ENCODE data around the gene NTRK1. TPM values are rescaled to one million over a fixed set of nuclear protein-coding genes. Genes with fewer than 3 reads are reported as not detected.
A peak's percentile ranks its signal among the peaks of the same experiment; 100 is the strongest.

The NTRK1 gene
- total RNA-seq, 1 donor from 2014 or later: not detected

DNA sequence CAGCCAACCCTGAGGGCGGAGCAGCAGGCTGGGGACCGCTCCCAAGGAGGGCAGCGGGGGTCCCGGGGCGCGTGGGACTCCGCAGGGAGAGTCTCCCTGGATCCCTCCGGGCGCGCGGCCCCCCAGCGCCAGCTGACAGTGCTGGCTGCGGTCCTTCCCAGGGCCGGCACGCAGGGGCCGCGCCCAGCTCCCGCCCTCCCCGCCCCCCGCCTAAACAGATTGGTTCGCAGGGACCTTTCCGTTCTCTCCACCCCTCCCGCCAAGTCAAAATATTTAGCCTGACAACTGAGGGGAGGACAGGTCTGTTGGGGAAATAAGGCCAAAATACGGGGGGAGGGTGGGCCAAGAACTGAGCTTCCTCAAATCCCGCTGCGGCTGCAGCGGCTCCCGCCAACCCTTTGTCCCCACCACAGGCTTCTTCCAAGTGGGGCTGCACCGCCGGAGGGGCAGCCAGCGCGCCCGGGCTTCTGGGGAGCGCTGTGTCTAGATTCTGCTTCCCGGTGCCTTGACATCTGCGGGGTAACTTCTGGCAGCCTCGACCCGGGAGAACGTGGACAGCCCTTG lies 1.6 kb upstream of the NTRK1 start, which contains the start of gene INSRR:
Gene INSRR, minus strand, starts transcription at position 159 of the 564 bp plus-strand sequence. CDS start 496 bp downstream, outside the sequence.
- DNase-seq: peak; percentile 8

DNA sequence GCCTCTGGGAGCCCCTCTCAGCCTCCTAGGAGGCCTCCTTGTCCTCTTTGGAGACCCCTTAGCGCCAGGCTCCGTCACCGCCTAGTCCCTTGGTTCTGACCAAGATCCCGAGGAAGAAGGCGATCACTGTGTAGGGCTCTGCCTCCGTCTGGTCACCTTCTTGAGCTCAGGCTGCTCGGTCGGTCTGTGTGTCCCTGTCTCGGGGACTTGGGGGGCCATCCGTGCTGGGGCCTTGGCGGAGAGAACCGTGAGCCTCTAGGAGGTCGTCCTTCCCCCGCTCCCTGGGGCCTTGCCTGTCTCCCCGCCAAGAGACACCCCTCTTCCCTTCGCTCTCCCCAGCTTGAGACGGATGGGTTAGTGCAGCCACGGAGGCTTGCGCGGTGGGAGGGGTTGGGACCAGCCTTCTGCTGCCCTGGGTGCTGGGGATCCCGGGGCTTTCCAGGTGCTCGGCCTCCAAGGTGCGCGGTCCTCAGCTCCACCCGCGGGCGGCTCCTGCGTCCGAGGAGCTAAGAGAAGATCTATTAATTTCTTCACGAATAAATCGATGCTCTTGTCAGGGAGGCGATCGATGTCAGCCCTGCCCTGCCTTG lies 1.0 kb upstream of the NTRK1 start:
- peak; percentile 46 for DNase-seq

- peak; percentile 63 for DNase-seq
Observed at GRCh38 chr1:156860113-156860627, 495 bp upstream of the NTRK1 start.

GRCh38 chr1:156862584-156862983 lies 1.9 kb downstream of the NTRK1 start:
- no peak for DNase-seq

DNA sequence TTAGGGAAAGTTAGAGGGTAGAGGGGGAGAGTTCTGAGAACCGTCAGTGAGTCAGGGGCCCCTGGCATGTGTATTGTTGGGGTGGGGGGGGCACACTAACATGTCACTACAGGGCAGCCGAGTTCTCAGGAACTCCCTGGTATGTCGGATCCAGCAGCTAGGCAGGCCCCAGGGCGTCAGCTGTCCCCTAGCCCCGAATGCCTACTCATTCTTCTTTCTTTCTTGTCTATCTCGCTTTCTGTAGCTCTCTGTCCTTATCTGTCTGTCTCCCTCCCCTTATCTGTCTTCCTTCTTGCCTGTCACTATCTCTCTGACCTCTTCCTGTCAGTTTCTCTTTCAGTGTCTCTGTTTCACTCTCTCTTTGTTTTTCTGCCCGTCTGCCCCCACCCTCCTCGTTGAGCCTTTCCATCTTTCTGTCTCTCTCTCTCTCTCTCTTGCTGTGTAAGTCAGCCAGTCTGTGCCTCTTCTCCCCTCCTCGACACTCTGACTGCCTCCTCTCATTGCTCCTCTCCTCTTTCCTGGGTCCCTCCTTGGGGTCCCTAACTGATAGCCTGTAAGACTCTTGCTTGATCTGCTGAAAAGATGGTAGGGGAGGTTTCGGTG lies 2.4 kb downstream of the NTRK1 start:
- no peak for DNase-seq

DNA sequence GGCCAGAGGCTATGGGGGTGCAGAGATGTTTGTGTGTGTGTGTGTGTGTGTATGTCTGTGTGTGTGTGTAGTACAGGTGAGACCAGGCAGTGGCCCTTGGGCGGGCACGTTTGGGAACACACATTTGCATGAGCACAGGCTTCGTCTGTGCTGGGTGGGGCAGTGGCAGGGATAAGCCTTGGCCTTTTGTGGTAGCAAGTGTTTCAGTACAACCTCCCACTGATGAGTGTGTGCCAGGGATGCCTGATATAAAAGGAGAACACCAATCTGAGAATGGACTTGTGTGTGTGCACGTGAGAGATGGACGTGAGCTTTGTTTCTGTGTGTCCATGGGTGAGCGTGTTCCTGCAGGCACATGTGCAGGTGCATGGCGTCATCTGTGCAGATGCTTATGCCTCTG lies 3.0 kb downstream of the NTRK1 start:
- DNase-seq: no peak

DNA sequence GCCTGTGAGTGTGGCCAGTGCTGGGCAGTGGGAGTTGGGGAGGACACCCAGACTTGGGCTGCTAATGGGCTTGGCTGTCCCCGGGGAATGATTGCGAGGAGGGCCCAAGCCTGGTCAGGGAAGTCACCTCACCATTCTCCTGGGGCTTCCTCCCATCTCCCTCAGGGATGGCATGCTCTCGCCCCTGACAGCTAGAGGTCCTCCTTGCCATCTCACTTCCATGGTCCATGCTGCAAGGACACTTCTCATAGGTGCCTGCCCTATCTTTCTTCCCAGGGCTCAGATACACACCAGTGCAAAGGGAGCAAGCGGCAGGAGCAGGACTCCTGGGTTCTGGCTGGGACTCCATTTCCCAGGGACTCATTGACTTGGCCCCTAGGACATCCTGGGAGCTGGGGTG lies 4.1 kb downstream of the NTRK1 start:
- DNase-seq: no peak

- DNase-seq: no peak
Observed at GRCh38 chr1:156865258-156865657, 4.6 kb downstream of the NTRK1 start.

- no peak for DNase-seq
Observed at GRCh38 chr1:156865865-156866248, 5.2 kb downstream of the NTRK1 start.

GRCh38 chr1:156866249-156866909 lies 5.7 kb downstream of the NTRK1 start:
- no peak for DNase-seq

GRCh38 chr1:156868341-156868740 lies 7.7 kb downstream of the NTRK1 start:
- no peak for DNase-seq

DNA sequence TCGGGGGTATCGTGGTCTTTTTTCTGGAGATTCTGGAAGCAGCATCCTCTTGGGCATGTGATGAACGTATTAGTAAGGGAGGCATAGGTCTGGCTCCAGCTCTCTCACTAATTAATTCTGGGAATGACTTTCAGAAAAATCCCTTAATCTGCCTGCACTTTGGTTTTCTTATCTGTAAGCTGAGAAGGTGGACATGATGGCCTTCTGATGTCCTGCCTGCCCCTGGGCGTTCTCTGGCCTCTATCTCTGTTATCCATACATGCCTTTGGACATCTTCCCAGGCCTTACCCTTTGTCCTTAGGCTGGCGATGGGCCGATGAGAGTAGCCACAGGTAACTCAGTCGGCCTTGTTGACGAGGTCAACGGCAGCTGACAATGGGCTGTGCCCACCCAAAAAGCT lies 8.8 kb downstream of the NTRK1 start:
- no peak for DNase-seq

DNA sequence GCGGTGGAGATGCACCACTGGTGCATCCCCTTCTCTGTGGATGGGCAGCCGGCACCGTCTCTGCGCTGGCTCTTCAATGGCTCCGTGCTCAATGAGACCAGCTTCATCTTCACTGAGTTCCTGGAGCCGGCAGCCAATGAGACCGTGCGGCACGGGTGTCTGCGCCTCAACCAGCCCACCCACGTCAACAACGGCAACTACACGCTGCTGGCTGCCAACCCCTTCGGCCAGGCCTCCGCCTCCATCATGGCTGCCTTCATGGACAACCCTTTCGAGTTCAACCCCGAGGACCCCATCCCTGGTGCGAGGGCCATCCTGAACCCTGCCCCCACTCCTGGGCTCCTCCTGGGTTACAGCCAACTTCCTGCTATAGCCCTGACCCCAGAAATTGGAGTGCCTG lies 13.0 kb downstream of the NTRK1 start:
- DNase-seq: no peak

- DNase-seq: no peak
Observed at GRCh38 chr1:156874142-156874541, 13.5 kb downstream of the NTRK1 start.

- DNase-seq: no peak
Observed at GRCh38 chr1:156874572-156875340, 14.1 kb downstream of the NTRK1 start.

GRCh38 chr1:156875341-156875615 lies 14.6 kb downstream of the NTRK1 start:
- DNase-seq: no peak

- DNase-seq: peak; percentile 22
Observed at GRCh38 chr1:156876281-156876680, 15.6 kb downstream of the NTRK1 start.

GRCh38 chr1:156877433-156878170 lies 16.9 kb downstream of the NTRK1 start:
- DNase-seq: no peak

DNA sequence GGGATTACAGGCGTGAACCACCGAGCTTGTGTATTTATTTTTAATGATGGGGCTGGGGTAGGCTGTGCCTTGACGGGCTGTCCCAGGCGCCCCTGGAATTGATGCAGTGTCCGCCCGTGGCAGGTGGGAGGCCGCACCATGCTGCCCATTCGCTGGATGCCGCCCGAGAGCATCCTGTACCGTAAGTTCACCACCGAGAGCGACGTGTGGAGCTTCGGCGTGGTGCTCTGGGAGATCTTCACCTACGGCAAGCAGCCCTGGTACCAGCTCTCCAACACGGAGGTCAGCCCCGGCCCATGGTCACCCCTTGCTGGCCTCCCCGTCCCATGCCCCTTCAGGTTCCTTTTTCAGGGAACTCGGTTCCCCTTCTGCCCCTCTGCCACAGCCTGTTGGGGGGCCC lies 19.2 kb downstream of the NTRK1 start:
- no peak for DNase-seq

DNA sequence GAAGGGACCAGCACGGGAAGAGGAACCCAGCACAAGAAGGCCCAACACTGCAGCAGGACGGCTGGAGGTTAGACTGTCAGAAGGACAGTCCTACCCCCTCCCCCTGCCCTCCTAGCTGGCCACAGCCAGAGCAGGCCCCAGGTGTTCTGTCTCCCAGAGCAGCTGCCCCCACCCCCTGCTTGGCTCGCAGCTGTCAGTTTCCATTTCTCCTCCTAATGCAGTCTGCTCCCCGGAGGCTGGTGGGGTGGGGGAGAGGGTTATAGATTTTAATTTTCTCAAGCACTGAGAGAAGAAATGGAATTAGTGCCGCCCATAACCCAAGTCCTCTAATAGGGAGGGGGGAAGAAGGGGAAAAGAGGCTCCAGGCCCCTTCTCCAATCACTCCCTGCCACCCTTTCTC lies 19.8 kb downstream of the NTRK1 start:
- DNase-seq: no peak

DNA sequence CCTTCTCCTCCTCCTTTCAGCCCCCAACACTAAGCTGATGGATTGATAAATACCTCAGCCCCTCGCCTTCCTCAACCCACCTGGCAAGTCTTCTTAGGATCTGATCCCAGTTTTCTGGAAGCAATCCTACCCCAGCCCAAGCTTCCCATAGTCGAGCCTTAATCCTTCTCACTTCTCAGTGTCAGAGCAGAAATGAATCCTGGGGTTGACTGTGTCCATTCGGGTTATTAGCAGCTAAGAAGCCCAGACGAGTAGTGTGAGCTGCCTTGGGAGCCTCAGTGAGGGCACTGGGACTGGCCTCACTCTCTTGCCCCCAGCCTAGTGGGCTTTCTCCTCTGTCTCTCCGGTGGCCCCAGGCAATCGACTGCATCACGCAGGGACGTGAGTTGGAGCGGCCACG lies 20.4 kb downstream of the NTRK1 start:
- no peak for DNase-seq

- no peak for DNase-seq
Observed at GRCh38 chr1:156881663-156882062, 21.0 kb downstream of the NTRK1 start.
